PC-9 (cell line): ENCODE measurements around the gene RTN3. TPM values are rescaled to one million over a fixed set of nuclear protein-coding genes. Genes with fewer than 3 reads are reported as not detected.

Experiments used
- BruUV-seq: library from RNA; stranded (reverse); fragments of 400-500 nt; replicated peaks from 2 replicates; lab custom pipeline; 2021; lab: Mats Ljungman, UMichigan
- CTCF ChIA-PET: fragments of 300-600 bp; sonication (Branson Sonifier 250); formaldehyde crosslinking; loops from one replicate; lab custom pipeline; 2022; ENCODE audit warnings: antibody characterized with exemption; lab: Charles Lee
- POLR2A ChIA-PET: fragments of 300-600 bp; sonication (Branson Sonifier 250); formaldehyde crosslinking; loops from one replicate; lab custom pipeline; 2022; ENCODE audit warnings: antibody characterized with exemption; ENCODE audit not compliant: unreplicated experiment; lab: Charles Lee
- DNase-seq, 2 experiments: peaks; one replicate each; pipeline versions ENCODE4 v3.0.0 to v3.0.0-alpha.2; 2015 to 2022; ENCODE audit warnings: mixed read lengths in 1 of 2
- H2AFZ ChIP-seq: fragments of 200-600 bp; sonication (generic); 2 replicates; pipeline ENCODE4 v1.8.1; 2017; ENCODE audit warnings: antibody characterized with exemption
- H3F3A ChIP-seq: fragments of 200-600 bp; sonication (generic); 2 replicates; pipeline ENCODE4 v1.8.1; 2017; ENCODE audit warnings: antibody characterized with exemption, mild to moderate bottlenecking, low read depth; ENCODE audit not compliant: insufficient read depth
- H3K27ac ChIP-seq: fragments of 200-600 bp; sonication (generic); 2 replicates; pipeline ENCODE4 v1.6.1; 2016; ENCODE audit warnings: mixed run types
- H3K27me3 ChIP-seq: fragments of 200-600 bp; sonication (generic); 2 replicates; pipeline ENCODE4 v1.6.1; 2016; ENCODE audit warnings: low read depth, mixed run types; ENCODE audit not compliant: insufficient read depth
- H3K36me3 ChIP-seq: fragments of 200-600 bp; sonication (generic); 2 replicates; pipeline ENCODE4 v1.6.1; 2016; ENCODE audit warnings: low read depth, mixed run types
- H3K4me1 ChIP-seq: fragments of 200-600 bp; sonication (generic); replicated peaks from 2 replicates; pipeline ENCODE4 v1.6.1; 2016; ENCODE audit warnings: mixed run types; ENCODE audit not compliant: insufficient read depth
- H3K4me2 ChIP-seq: fragments of 200-600 bp; sonication (generic); 2 replicates; pipeline ENCODE4 v1.6.1; 2017; ENCODE audit warnings: mixed run types
- H3K4me3 ChIP-seq: fragments of 200-600 bp; sonication (generic); 2 replicates; pipeline ENCODE4 v1.6.1; 2016; ENCODE audit warnings: mixed run types
- H3K79me2 ChIP-seq: fragments of 200-600 bp; sonication (generic); 2 replicates; pipeline ENCODE4 v1.6.1; 2017; ENCODE audit warnings: low read depth, mixed run types
- H3K9me2 ChIP-seq: fragments of 200-600 bp; sonication (generic); 2 replicates; pipeline ENCODE4 v1.8.1; 2017; ENCODE audit warnings: mild to moderate bottlenecking; ENCODE audit not compliant: insufficient read depth
- H3K9me3 ChIP-seq: fragments of 200-600 bp; sonication (generic); 2 replicates; pipeline ENCODE4 v1.8.1; 2016; ENCODE audit warnings: low read depth; ENCODE audit not compliant: insufficient read depth
- H4K20me1 ChIP-seq: fragments of 200-600 bp; sonication (generic); 2 replicates; pipeline ENCODE4 v1.8.1; 2017; ENCODE audit not compliant: insufficient read depth
- CTCF ChIP-seq: fragments of 200-600 bp; sonication (generic); conservative IDR thresholded peaks from 2 replicates; pipeline ENCODE4 v1.6.1; 2017; ENCODE audit warnings: mixed run types, antibody characterized with exemption, mild to moderate bottlenecking, moderate library complexity
- EZH2 ChIP-seq: fragments of 200-600 bp; sonication (generic); IDR thresholded peaks from 2 replicates; pipeline ENCODE4 v1.8.0; 2017; ENCODE audit warnings: antibody characterized with exemption, low read depth
- intact Hi-C: fragments of 100-400 bp; cut with micrococcal nuclease; formaldehyde crosslinking; loops from one replicate; pipeline ENCODE4 v1.10.0; 2022; ENCODE audit not compliant: unreplicated experiment
- total RNA-seq: library from RNA; stranded (reverse); gene quantifications from 2 replicates; pipeline ENCODE4 v1.2.3, GENCODE V29; 2021

The RTN3 gene
- total RNA-seq, 1 experiment from 2014 or later: 279 TPM

GRCh38 chr11:63765688-63766241 is 84.5 kb downstream of the RTN3 start:
- H3K4me2 ChIP-seq: no peak overlapping the region
- H3K79me2 ChIP-seq: peaks cover 23% of the 10 kb centered on the region; the same call in 1 of the 2 replicates
- H3K4me3 ChIP-seq: no peak overlapping the region
- DNase-seq: no peak
- H3K27me3 ChIP-seq: no peaks in the 10 kb centered on the region
- peaks cover 45% of the 10 kb centered on the region for H3F3A ChIP-seq
- H3K9me3 ChIP-seq: no peaks in the 10 kb centered on the region
- no peak overlapping the region for H3K27ac ChIP-seq
- BruUV-seq: no TSS peak
- no peaks in the 10 kb centered on the region for H3K9me2 ChIP-seq
- H3K4me1 ChIP-seq: peaks cover 11% of the 10 kb centered on the region; the same call in 1 of the 2 replicates
- H2AFZ ChIP-seq: no peak overlapping the region
- intact Hi-C loops: no loop called here
- ChIA-PET CTCF (no interaction called here), POLR2A (interaction anchor here (0.7 kb wide), 1 partner anchor 55 kb away, joined by 3 read pairs; no protein-coding TSS in a partner anchor)
- TF ChIP-seq EZH2: no peak
- no peak for TF ChIP-seq CTCF
- H4K20me1 ChIP-seq: peaks cover 25% of the 10 kb centered on the region
- H3K36me3 ChIP-seq: no peaks in the 10 kb centered on the region

- H3K27ac ChIP-seq: no peak overlapping the region
- no peak overlapping the region for H2AFZ ChIP-seq
- H3K79me2 ChIP-seq: peaks cover 23% of the 10 kb centered on the region; the same call in 1 of the 2 replicates
- H3K27me3 ChIP-seq: no peaks in the 10 kb centered on the region
- TF ChIP-seq EZH2: no peak
- TF ChIP-seq CTCF: no peak
- peaks cover 19% of the 10 kb centered on the region; the same call in 1 of the 2 replicates for H4K20me1 ChIP-seq
- H3K4me1 ChIP-seq: peaks cover 11% of the 10 kb centered on the region; the same call in 1 of the 2 replicates
- CTCF ChIA-PET: interaction anchor here (0.6 to 0.8 kb wide), 2 partner anchors 70 to 570 kb away, joined by 3 to 5 read pairs; no protein-coding TSS in a partner anchor
- intact Hi-C loops: loop anchor here (1.0 kb wide), 1 partner anchor 382 kb away; no protein-coding TSS in a partner anchor
- peak overlapping the region; percentile 73; the same call in 1 of the 2 replicates for H3K4me3 ChIP-seq
- H3K9me3 ChIP-seq: no peaks in the 10 kb centered on the region
- no peaks in the 10 kb centered on the region for H3K9me2 ChIP-seq
- H3F3A ChIP-seq: peaks cover 42% of the 10 kb centered on the region
- no peaks in the 10 kb centered on the region for H3K36me3 ChIP-seq
- no TSS peak for BruUV-seq
- peak overlapping the region; percentile 89 for H3K4me2 ChIP-seq
- POLR2A ChIA-PET: no interaction called here
- no peak for DNase-seq
These were observed 85.4 kb downstream of the RTN3 start for GRCh38 chr11:63766531-63767235.

- H3K4me3 ChIP-seq: peak overlapping the region; percentile 73
- peak overlapping the region; percentile 69 for H2AFZ ChIP-seq
- TF ChIP-seq EZH2: no peak
- TF ChIP-seq CTCF: no peak
- no peak for DNase-seq
- no peak overlapping the region for H3K27ac ChIP-seq
- H3F3A ChIP-seq: peaks cover 37% of the 10 kb centered on the region
- intact Hi-C loops: loop anchor here (1.0 kb wide), 1 partner anchor 381 kb away; no protein-coding TSS in a partner anchor
- H3K79me2 ChIP-seq: peaks cover 23% of the 10 kb centered on the region; the same call in 1 of the 2 replicates
- H3K36me3 ChIP-seq: no peaks in the 10 kb centered on the region
- H3K4me1 ChIP-seq: peaks cover 11% of the 10 kb centered on the region; the same call in 1 of the 2 replicates
- ChIA-PET CTCF (interaction anchor here (0.6 to 0.8 kb wide), 3 partner anchors 55 to 569 kb away, joined by 3 to 5 read pairs (median 3); no protein-coding TSS in a partner anchor), POLR2A (interaction anchor here (0.6 to 0.7 kb wide), 2 partner anchors 37 to 179 kb away, joined by 3 to 4 read pairs; no protein-coding TSS in a partner anchor)
- BruUV-seq: TSS peak; percentile 71
- peak overlapping the region; percentile 89 for H3K4me2 ChIP-seq
- no peaks in the 10 kb centered on the region for H3K9me3 ChIP-seq
- no peaks in the 10 kb centered on the region for H3K9me2 ChIP-seq
- H3K27me3 ChIP-seq: no peaks in the 10 kb centered on the region
- H4K20me1 ChIP-seq: peaks cover 15% of the 10 kb centered on the region; the same call in 1 of the 2 replicates
These were observed 85.9 kb downstream of the RTN3 start for GRCh38 chr11:63767267-63767564.
